HG03457 (cell line): Measurements from ENCODE around the gene LRP1.
"Not testable (repeated sequence)": the region's sequence is repeated elsewhere in the genome, so short reads cannot be mapped to it uniquely, and the experiment has no call there.

Experiments
- ATAC-seq: cut with Tn5 transposase; IDR thresholded peaks from one replicate; pipeline ENCODE4 v1.9.1; 2021; ENCODE audit warnings: moderate number of reproducible peaks; ENCODE audit not compliant: unreplicated experiment

LRP1 gene

GRCh38 chr12:57110104-57111030 is 17.9 kb upstream of the LRP1 start:
- ATAC-seq = no peak

- ATAC-seq = peak; percentile 38
Measured at GRCh38 chr12:57111031-57111734, 17.1 kb upstream of the LRP1 start, which contains the start of gene STAT6. STAT6 (minus strand) TSS chr12:57111362; CDS start chr12:57108278, 3,084 bp downstream.

GRCh38 chr12:57112492-57113294 is 15.6 kb upstream of the LRP1 start:
- no peak for ATAC-seq

GRCh38 chr12:57116580-57117281 is 11.6 kb upstream of the LRP1 start:
- no peak for ATAC-seq

DNA sequence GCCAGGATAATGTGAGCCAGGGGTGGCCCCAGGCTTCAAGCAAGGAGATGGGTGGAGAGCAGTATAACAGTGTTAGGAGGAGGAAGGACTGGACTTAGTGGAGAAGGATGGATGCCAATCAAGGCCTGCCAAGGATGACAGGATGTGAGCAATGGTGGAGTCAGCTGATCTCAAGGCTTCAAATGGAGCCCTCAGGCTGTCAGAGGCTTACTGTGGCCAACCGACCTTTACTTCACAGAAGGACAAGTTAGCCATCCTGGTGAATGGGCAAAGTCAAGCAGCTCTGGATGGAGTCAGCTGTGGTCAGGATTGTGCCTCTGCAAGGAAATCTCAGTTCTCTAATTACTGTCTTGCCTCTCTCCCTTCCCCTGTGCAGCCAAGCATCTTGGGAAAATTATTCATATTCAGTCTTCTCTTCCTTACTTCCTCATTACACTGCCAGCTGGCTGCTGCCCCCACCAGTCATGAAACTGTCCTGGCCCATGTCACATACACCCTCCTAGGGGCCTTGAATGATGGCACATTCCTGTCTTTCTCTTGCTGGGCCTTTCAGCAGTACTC is 9.5 kb upstream of the LRP1 start:
- ATAC-seq = no peak

DNA sequence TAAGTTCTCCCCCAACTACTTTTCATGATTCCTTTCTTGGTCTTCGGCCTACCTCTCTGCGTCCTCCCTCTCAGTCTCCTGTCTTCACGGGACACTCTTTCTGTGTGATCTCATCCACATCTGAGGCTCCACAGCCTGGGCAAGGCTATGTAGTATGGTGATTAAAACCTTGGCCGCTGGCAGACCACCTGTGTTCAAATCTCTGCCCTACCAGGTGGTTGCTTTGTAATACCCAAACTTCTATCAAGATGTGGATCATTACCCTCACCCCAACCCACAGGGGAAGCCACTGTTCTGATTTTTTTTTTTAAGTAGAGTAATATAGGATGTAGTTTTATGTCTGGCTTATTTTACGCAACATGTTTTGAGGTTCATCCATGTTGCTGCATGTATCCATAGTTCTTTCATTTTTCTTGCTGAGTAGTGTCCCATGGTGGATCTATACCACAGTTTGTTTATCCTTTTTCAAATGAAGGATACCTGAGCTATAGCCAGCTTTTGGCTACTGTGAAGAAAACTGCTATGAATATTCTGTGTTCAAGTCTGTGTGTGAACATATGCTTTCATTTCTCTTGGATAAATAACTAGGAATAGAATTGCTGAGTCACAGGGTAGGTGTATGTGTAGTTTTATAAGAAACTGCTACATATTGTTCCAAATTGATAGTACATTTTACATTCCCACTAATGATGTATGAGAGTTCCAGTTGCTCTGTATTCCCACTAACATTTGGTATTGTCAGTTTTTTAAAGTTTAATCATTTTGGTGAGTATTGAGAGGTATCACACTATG is 8.8 kb upstream of the LRP1 start:
- no peak for ATAC-seq

GRCh38 chr12:57120718-57121117 is 7.6 kb upstream of the LRP1 start:
- ATAC-seq = not testable (repeated sequence)

- no peak for ATAC-seq
Measured at GRCh38 chr12:57123813-57124212, 4.5 kb upstream of the LRP1 start.

DNA sequence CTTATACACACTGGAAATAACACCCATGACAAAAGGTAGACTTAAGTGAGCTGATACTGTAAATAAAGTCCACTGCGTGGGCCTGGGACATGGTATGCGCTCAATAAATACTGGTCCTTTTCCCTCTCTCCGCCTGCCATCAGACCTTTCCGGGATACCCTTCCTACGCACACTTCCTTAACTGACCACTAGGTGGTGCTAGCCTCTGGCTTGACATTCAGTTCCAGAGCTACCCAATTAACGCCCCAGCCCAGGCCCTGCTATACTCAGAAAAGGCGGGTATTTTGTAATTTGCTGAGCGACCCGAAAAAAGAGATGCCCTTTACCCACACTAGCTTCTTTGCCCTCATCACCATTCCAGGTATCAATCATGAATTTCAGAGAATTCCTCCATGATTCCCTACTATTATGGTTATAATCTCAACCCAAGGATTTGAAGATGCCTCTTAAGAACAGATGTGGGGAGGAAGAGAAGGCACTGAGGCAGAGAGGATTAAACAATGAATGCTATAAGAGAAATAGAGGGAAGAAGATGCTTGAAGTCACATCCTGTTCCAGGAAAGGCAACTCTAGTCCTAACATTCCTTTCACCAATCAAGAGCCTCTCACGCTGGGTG is 3.9 kb upstream of the LRP1 start:
- ATAC-seq = no peak

GRCh38 chr12:57126061-57126460 is 2.2 kb upstream of the LRP1 start:
- no peak for ATAC-seq

DNA sequence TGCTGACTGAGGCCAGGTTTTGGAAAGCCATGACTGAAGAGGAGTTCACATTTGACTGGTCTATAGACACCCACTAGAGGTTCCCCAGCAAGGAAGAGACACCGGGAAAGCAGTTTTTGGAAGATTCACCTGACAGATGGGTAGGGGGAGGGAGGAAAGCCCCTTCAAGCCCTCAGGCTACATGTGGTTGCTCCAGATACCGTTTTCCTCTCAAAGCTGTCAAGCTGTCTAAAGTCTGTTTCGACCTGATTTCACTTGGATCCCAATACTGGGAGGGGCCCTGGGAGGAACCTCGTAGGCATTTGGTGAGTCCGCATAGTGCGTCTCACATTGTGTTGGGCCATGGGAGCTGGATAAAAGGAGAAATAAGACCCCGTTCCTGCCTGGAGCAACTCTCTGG is 1.7 kb upstream of the LRP1 start:
- ATAC-seq = no peak

GRCh38 chr12:57127101-57127725 is 1.1 kb upstream of the LRP1 start:
- no peak for ATAC-seq

- no peak for ATAC-seq
Measured at GRCh38 chr12:57128519-57129247, 400 bp downstream of the LRP1 start.

DNA sequence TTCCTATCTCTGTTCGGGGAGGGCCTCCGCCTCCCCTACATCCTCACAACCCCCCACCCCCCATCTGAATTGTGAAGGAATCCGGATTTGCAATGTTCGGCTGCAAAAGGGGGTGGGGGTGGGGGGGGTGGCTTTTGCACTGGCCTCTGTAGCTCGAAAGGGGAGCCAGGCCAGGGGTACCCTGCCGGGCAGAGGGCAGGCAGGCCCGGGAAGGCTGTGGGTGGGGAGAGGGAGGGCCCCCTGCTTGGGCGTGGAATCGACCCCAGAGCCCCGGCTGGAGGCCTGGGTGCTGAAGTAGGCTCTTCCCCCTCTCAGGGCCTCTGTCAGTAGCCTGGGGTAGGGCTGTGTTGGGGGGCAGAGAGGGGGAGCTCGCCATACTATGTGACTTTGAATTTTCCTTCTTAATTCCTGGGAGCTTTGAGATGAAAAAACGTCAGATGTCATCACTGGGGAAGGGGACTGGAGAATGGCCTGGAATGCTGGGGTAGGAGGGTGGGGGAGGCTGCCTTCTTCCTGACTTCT is 1.1 kb downstream of the LRP1 start:
- ATAC-seq = no peak

- no peak for ATAC-seq
Measured at GRCh38 chr12:57129889-57130288, 1.6 kb downstream of the LRP1 start.

DNA sequence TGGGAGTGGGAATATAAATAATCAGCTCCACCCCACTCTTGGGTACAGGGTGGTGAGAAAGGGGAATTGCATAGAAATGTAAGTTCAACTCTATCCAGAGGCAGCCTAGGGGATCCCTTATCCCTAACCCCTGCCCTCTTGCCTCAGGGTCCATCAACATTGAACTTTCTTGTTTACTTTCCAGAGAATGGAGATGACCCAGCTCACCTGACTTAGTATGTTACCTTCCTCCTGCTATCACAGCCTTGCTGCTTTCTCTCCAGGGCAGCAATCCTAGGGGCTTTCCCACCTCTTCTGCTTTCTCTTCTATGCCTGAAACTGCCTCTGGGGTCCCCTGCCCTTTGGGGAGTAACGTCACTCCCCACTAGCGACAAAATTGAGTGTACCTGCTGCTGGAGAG is 2.7 kb downstream of the LRP1 start:
- no peak for ATAC-seq

DNA sequence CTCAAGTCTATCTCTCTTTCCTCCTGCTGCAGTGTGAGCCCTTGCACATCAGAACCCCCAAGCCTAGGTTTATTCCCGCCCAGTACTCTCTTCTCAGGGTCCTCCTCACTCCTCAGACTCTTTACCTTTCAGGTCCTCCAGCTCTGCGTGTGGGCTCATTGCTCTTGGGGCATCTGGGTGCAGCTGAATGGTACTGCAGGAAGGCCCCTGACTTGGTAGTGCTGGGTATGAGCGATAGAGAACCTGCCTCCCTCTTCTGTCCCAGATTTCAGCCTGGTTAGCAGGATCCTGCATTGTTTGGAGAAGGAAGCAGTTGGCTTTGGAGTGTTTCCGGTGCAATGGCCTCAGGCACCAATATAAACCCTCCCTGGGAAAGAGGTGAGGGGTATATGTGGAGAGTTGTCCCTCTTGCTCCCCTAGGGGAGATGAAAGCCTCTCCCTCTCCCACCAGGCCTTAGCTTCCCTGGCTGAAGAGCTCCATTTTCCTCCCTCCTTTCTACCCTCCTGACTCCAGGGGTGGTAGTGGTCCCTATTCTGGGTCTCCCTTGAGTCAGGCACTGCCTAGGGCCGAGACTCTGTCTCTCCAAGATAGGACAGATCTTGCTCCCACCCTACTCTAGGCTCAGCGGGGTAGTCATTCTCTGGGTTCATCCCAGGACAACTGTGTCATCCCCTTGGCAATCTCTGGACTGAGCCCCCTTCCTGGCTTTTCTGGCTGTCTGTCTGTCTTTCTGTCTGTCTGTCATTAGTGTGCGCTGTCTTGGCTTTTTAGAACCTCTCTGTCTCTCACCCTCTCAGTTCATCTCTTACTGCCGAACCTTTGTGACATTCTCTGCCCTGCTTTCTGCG is 3.8 kb downstream of the LRP1 start:
- no peak for ATAC-seq
